Activated naive CD8-positive, alpha-beta T cell (primary cell): ENCODE measurements around the gene PSMD13.

Source experiments
- H3K27ac Mint-ChIP-seq: one replicate; pipeline ENCODE4 v1.8.0; 2021; ENCODE audit warnings: mixed read lengths
- H3K27me3 Mint-ChIP-seq: one replicate; pipeline ENCODE4 v1.8.0; 2021; ENCODE audit warnings: mixed read lengths
- H3K36me3 Mint-ChIP-seq: one replicate; pipeline ENCODE4 v1.8.0; 2021; ENCODE audit warnings: mixed read lengths
- H3K4me1 Mint-ChIP-seq: one replicate; pipeline ENCODE4 v1.8.0; 2021; ENCODE audit warnings: low read depth, mixed read lengths
- H3K4me3 Mint-ChIP-seq: one replicate; pipeline ENCODE4 v1.8.0; 2021; ENCODE audit warnings: mild to moderate bottlenecking, mixed read lengths
- H3K9me3 Mint-ChIP-seq: one replicate; pipeline ENCODE4 v1.8.0; 2021; ENCODE audit warnings: low read depth, mixed read lengths

PSMD13 gene

GRCh38 chr11:240315-240714, 3.5 kb downstream of the PSMD13 start:
- Mint-ChIP-seq H3K4me3 (peak overlapping the region; percentile 38), H3K36me3 (peaks cover 15% of the 10 kb centered on the region), H3K27ac (peak overlapping the region; percentile 74), H3K27me3 (no peaks in the 10 kb centered on the region), H3K9me3 (no peaks in the 10 kb centered on the region), H3K4me1 (peaks cover 55% of the 10 kb centered on the region)

- peak overlapping the region; percentile 44 for H3K4me3 Mint-ChIP-seq
- H3K27ac Mint-ChIP-seq, result peak overlapping the region; percentile 72
- H3K9me3 Mint-ChIP-seq, result no peaks in the 10 kb centered on the region
- H3K4me1 Mint-ChIP-seq, result peaks cover 50% of the 10 kb centered on the region
- H3K27me3 Mint-ChIP-seq, result no peaks in the 10 kb centered on the region
- H3K36me3 Mint-ChIP-seq, result peaks cover 16% of the 10 kb centered on the region
These were observed 4.9 kb downstream of the PSMD13 start for GRCh38 chr11:241634-242033.

- H3K27ac Mint-ChIP-seq, result peak overlapping the region; percentile 10
These were observed 7.6 kb downstream of the PSMD13 start for GRCh38 chr11:244376-244775.

GRCh38 chr11:249062-249461, 12.3 kb downstream of the PSMD13 start:
- H3K27me3 Mint-ChIP-seq, result no peaks in the 10 kb centered on the region
- H3K4me3 Mint-ChIP-seq, result no peak overlapping the region
- peaks cover 16% of the 10 kb centered on the region for H3K4me1 Mint-ChIP-seq
- no peaks in the 10 kb centered on the region for H3K9me3 Mint-ChIP-seq
- H3K36me3 Mint-ChIP-seq, result peaks cover 8% of the 10 kb centered on the region
- H3K27ac Mint-ChIP-seq, result no peak overlapping the region

More at GRCh38 chr11:244376-244775, 7.6 kb downstream of the PSMD13 start:
- no peak overlapping the region for H3K4me3 Mint-ChIP-seq
- no peaks in the 10 kb centered on the region for H3K27me3 Mint-ChIP-seq
- H3K36me3 Mint-ChIP-seq, result peaks cover 19% of the 10 kb centered on the region
- peaks cover 34% of the 10 kb centered on the region for H3K4me1 Mint-ChIP-seq
- H3K9me3 Mint-ChIP-seq, result no peaks in the 10 kb centered on the region

GRCh38 chr11:250274-250673, 13.5 kb downstream of the PSMD13 start:
- Mint-ChIP-seq H3K9me3 (no peaks in the 10 kb centered on the region), H3K27me3 (no peaks in the 10 kb centered on the region), H3K4me3 (no peak overlapping the region), H3K4me1 (peaks cover 14% of the 10 kb centered on the region), H3K36me3 (peaks cover 6% of the 10 kb centered on the region), H3K27ac (peak overlapping the region; percentile 79)

GRCh38 chr11:250740-251299, 14.0 kb downstream of the PSMD13 start:
- H3K27ac Mint-ChIP-seq, result peak overlapping the region; percentile 79
- no peak overlapping the region for H3K4me3 Mint-ChIP-seq
- no peaks in the 10 kb centered on the region for H3K9me3 Mint-ChIP-seq
- H3K4me1 Mint-ChIP-seq, result peaks cover 14% of the 10 kb centered on the region
- H3K36me3 Mint-ChIP-seq, result peaks cover 4% of the 10 kb centered on the region
- H3K27me3 Mint-ChIP-seq, result no peaks in the 10 kb centered on the region

GRCh38 chr11:251550-251949, 14.8 kb downstream of the PSMD13 start:
- H3K9me3 Mint-ChIP-seq, result no peaks in the 10 kb centered on the region
- H3K27ac Mint-ChIP-seq, result no peak overlapping the region
- no peak overlapping the region for H3K4me3 Mint-ChIP-seq
- peaks cover 14% of the 10 kb centered on the region for H3K4me1 Mint-ChIP-seq
- no peaks in the 10 kb centered on the region for H3K27me3 Mint-ChIP-seq
- H3K36me3 Mint-ChIP-seq, result peaks cover 4% of the 10 kb centered on the region

- Mint-ChIP-seq H3K9me3 (no peaks in the 10 kb centered on the region), H3K36me3 (peaks cover 4% of the 10 kb centered on the region), H3K27ac (no peak overlapping the region), H3K4me1 (peaks cover 12% of the 10 kb centered on the region), H3K27me3 (no peaks in the 10 kb centered on the region), H3K4me3 (no peak overlapping the region)
These were observed 15.9 kb downstream of the PSMD13 start for GRCh38 chr11:252666-253065.

GRCh38 chr11:253160-253885, 16.5 kb downstream of the PSMD13 start:
- Mint-ChIP-seq H3K27me3 (no peaks in the 10 kb centered on the region), H3K27ac (no peak overlapping the region), H3K4me1 (peaks cover 12% of the 10 kb centered on the region), H3K9me3 (no peaks in the 10 kb centered on the region), H3K4me3 (no peak overlapping the region), H3K36me3 (peaks cover 4% of the 10 kb centered on the region)

GRCh38 chr11:253886-254270, 17.1 kb downstream of the PSMD13 start:
- Mint-ChIP-seq H3K27ac (no peak overlapping the region), H3K36me3 (peaks cover 2% of the 10 kb centered on the region), H3K4me1 (peaks cover 12% of the 10 kb centered on the region), H3K27me3 (no peaks in the 10 kb centered on the region), H3K4me3 (no peak overlapping the region), H3K9me3 (no peaks in the 10 kb centered on the region)

- no peaks in the 10 kb centered on the region for H3K27me3 Mint-ChIP-seq
- H3K4me1 Mint-ChIP-seq, result peaks cover 12% of the 10 kb centered on the region
- no peak overlapping the region for H3K27ac Mint-ChIP-seq
- H3K9me3 Mint-ChIP-seq, result no peaks in the 10 kb centered on the region
- H3K36me3 Mint-ChIP-seq, result peaks cover 2% of the 10 kb centered on the region
- H3K4me3 Mint-ChIP-seq, result no peak overlapping the region
These were observed 18.4 kb downstream of the PSMD13 start for GRCh38 chr11:255176-255575.

- Mint-ChIP-seq H3K27ac (no peak overlapping the region), H3K4me3 (no peak overlapping the region)
These were observed 19.0 kb downstream of the PSMD13 start for GRCh38 chr11:255816-256215.

GRCh38 chr11:256952-257737, 20.4 kb downstream of the PSMD13 start:
- no peak overlapping the region for H3K27ac Mint-ChIP-seq
- no peaks in the 10 kb centered on the region for H3K36me3 Mint-ChIP-seq
- H3K27me3 Mint-ChIP-seq, result no peaks in the 10 kb centered on the region
- H3K4me3 Mint-ChIP-seq, result no peak overlapping the region
- no peaks in the 10 kb centered on the region for H3K4me1 Mint-ChIP-seq
- H3K9me3 Mint-ChIP-seq, result no peaks in the 10 kb centered on the region

More at GRCh38 chr11:255816-256215, 19.0 kb downstream of the PSMD13 start:
- no peaks in the 10 kb centered on the region for H3K9me3 Mint-ChIP-seq
- no peaks in the 10 kb centered on the region for H3K27me3 Mint-ChIP-seq
- peaks cover 7% of the 10 kb centered on the region for H3K4me1 Mint-ChIP-seq
- H3K36me3 Mint-ChIP-seq, result no peaks in the 10 kb centered on the region

- no peaks in the 10 kb centered on the region for H3K4me1 Mint-ChIP-seq
- H3K27me3 Mint-ChIP-seq, result no peaks in the 10 kb centered on the region
- no peaks in the 10 kb centered on the region for H3K36me3 Mint-ChIP-seq
- H3K27ac Mint-ChIP-seq, result peak overlapping the region; percentile 28
- no peak overlapping the region for H3K4me3 Mint-ChIP-seq
- H3K9me3 Mint-ChIP-seq, result no peaks in the 10 kb centered on the region
These were observed 21.2 kb downstream of the PSMD13 start for GRCh38 chr11:257766-258493.

GRCh38 chr11:259413-259812, 22.6 kb downstream of the PSMD13 start:
- H3K4me1 Mint-ChIP-seq, result no peaks in the 10 kb centered on the region
- no peaks in the 10 kb centered on the region for H3K27me3 Mint-ChIP-seq
- H3K4me3 Mint-ChIP-seq, result no peak overlapping the region
- no peaks in the 10 kb centered on the region for H3K36me3 Mint-ChIP-seq
- no peaks in the 10 kb centered on the region for H3K9me3 Mint-ChIP-seq
- H3K27ac Mint-ChIP-seq, result no peak overlapping the region
